ENCODE results near the gene ZNF296.
A peak's percentile ranks its signal among the peaks of the same experiment; 100 is the strongest.

The ZNF296 gene

GRCh38 chr19:45070861-45071544, 5.3 kb downstream of the ZNF296 start:
- ATAC-seq, result no peak
- TF ChIP-seq, protein P1, sequence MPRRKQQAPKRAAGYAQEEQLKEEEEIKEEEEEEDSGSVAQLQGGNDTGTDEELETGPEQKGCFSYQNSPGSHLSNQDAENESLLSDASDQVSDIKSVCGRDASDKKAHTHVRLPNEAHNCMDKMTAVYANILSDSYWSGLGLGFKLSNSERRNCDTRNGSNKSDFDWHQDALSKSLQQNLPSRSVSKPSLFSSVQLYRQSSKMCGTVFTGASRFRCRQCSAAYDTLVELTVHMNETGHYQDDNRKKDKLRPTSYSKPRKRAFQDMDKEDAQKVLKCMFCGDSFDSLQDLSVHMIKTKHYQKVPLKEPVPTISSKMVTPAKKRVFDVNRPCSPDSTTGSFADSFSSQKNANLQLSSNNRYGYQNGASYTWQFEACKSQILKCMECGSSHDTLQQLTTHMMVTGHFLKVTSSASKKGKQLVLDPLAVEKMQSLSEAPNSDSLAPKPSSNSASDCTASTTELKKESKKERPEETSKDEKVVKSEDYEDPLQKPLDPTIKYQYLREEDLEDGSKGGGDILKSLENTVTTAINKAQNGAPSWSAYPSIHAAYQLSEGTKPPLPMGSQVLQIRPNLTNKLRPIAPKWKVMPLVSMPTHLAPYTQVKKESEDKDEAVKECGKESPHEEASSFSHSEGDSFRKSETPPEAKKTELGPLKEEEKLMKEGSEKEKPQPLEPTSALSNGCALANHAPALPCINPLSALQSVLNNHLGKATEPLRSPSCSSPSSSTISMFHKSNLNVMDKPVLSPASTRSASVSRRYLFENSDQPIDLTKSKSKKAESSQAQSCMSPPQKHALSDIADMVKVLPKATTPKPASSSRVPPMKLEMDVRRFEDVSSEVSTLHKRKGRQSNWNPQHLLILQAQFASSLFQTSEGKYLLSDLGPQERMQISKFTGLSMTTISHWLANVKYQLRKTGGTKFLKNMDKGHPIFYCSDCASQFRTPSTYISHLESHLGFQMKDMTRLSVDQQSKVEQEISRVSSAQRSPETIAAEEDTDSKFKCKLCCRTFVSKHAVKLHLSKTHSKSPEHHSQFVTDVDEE (CRISPR knock-in tag; IDR thresholded peaks at IDR 0.05), result no peak

DNA sequence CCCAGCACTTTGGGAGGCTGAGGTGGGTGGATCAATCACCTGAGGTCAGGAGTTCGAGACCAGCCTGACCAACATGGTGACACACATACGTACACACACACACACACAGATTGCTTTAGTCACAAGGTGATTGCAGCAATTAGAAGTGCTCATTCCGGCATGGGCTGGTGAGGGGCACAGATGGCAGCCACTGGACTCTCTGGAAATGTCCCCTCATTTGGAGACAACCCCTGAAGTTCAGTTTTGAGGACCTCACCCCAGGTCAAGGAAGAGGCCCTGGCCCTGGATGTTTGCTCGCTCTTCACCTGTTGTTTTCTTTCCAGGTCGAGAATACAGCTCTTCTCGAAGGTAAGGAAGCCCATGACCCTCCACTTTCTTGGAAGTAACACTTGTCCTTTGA, 6.1 kb downstream of the ZNF296 start:
- TF ChIP-seq ARNTL (CRISPR knock-in tag; IDR thresholded peaks at IDR 0.05; ENCODE audit: borderline replicate concordance, low read depth) (no peak), BACH2 (CRISPR knock-in tag; IDR thresholded peaks at IDR 0.05; ENCODE audit: borderline replicate concordance) (no peak), ZNF565 (CRISPR knock-in tag; conservative IDR thresholded peaks at IDR 0.05; ENCODE audit: low read depth) (no peak), TCF4 (CRISPR knock-in tag; IDR thresholded peaks at IDR 0.05; ENCODE audit: borderline replicate concordance) (no peak), CREB5 (CRISPR knock-in tag; IDR thresholded peaks at IDR 0.05; ENCODE audit: low read depth) (no peak), ZFP30 (CRISPR knock-in tag; IDR thresholded peaks at IDR 0.05) (no peak), ZNF70 (CRISPR knock-in tag; IDR thresholded peaks at IDR 0.05) (no peak), GLIS3 (CRISPR knock-in tag; IDR thresholded peaks at IDR 0.05) (no peak), ESRRG (CRISPR knock-in tag; IDR thresholded peaks at IDR 0.05) (no peak), ISL1 (CRISPR knock-in tag; IDR thresholded peaks at IDR 0.05) (no peak), CSDC2 (CRISPR knock-in tag; IDR thresholded peaks at IDR 0.05) (no peak), POU6F1 (CRISPR knock-in tag; IDR thresholded peaks at IDR 0.05; ENCODE audit: borderline replicate concordance, low read depth) (no peak), RARB (CRISPR knock-in tag; IDR thresholded peaks at IDR 0.05) (no peak)
- TF ChIP-seq, protein P2, sequence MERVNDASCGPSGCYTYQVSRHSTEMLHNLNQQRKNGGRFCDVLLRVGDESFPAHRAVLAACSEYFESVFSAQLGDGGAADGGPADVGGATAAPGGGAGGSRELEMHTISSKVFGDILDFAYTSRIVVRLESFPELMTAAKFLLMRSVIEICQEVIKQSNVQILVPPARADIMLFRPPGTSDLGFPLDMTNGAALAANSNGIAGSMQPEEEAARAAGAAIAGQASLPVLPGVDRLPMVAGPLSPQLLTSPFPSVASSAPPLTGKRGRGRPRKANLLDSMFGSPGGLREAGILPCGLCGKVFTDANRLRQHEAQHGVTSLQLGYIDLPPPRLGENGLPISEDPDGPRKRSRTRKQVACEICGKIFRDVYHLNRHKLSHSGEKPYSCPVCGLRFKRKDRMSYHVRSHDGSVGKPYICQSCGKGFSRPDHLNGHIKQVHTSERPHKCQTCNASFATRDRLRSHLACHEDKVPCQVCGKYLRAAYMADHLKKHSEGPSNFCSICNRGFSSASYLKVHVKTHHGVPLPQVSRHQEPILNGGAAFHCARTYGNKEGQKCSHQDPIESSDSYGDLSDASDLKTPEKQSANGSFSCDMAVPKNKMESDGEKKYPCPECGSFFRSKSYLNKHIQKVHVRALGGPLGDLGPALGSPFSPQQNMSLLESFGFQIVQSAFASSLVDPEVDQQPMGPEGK (CRISPR knock-in tag; IDR thresholded peaks at IDR 0.05; ENCODE audit: borderline replicate concordance), result no peak
- TF ChIP-seq, protein P3, sequence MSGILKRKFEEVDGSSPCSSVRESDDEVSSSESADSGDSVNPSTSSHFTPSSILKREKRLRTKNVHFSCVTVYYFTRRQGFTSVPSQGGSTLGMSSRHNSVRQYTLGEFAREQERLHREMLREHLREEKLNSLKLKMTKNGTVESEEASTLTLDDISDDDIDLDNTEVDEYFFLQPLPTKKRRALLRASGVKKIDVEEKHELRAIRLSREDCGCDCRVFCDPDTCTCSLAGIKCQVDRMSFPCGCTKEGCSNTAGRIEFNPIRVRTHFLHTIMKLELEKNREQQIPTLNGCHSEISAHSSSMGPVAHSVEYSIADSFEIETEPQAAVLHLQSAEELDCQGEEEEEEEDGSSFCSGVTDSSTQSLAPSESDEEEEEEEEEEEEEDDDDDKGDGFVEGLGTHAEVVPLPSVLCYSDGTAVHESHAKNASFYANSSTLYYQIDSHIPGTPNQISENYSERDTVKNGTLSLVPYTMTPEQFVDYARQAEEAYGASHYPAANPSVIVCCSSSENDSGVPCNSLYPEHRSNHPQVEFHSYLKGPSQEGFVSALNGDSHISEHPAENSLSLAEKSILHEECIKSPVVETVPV (CRISPR knock-in tag; IDR thresholded peaks at IDR 0.05), result no peak
- no peak for ATAC-seq

DNA sequence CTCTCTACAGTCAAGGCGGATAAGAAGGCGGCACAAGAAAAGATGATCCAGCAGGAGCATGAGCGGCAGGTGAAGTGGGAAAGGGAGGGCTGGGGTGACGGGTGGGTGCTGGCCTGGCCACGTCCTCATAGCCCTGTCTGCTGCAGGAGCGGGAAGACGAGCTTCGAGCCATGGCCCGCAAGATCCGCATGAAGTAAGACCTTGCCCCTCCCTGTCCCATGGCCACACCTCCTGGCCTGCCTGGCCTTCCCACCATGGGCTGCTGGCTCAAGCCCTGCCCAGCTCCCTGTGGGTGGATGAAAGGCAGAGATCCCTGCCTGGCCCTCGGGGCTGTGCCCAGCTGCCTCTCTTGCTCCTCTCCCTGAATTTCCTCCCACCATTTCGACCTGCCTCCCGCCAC, 7.2 kb downstream of the ZNF296 start:
- peak; percentile 52 for ATAC-seq
- TF ChIP-seq ZNF565 (CRISPR knock-in tag; conservative IDR thresholded peaks at IDR 0.05; ENCODE audit: low read depth) (no peak), BACH2 (CRISPR knock-in tag; IDR thresholded peaks at IDR 0.05; ENCODE audit: borderline replicate concordance) (no peak), ZFP3 (CRISPR knock-in tag; IDR thresholded peaks at IDR 0.05) (no peak), TOX (CRISPR knock-in tag; IDR thresholded peaks at IDR 0.05; ENCODE audit: borderline replicate concordance) (no peak)
- TF ChIP-seq, protein P1 (CRISPR knock-in tag; IDR thresholded peaks at IDR 0.05), result no peak

Measured in SK-N-SH treated with all-trans-retinoic acid at 6 μM for 48 hours (cell line).